GM18499 (cell line): ENCODE results near the gene RCAN2.

Experiments
- ATAC-seq: cut with Tn5 transposase; IDR thresholded peaks from one replicate; pipeline ENCODE4 v1.9.1; 2021; ENCODE audit warnings: moderate number of reproducible peaks; ENCODE audit not compliant: insufficient read depth, unreplicated experiment

RCAN2 gene

GRCh38 chr6:46491201-46491627 is at the start of gene RCAN2:
Gene RCAN2 (minus strand): TSS chr6:46491449.
- ATAC-seq, result no peak

GRCh38 chr6:46539866-46540265 is 48.6 kb upstream of the RCAN2 start:
- no peak for ATAC-seq

- no peak for ATAC-seq
Observed at GRCh38 chr6:46538800-46539480, 47.7 kb upstream of the RCAN2 start.

GRCh38 chr6:46530896-46531295 is 39.6 kb upstream of the RCAN2 start:
- ATAC-seq, result no peak

- no peak for ATAC-seq
Observed at GRCh38 chr6:46528961-46529750, 37.9 kb upstream of the RCAN2 start.

GRCh38 chr6:46526607-46527006 is 35.4 kb upstream of the RCAN2 start:
- ATAC-seq, result no peak

- ATAC-seq, result no peak
Observed at GRCh38 chr6:46525583-46525982, 34.3 kb upstream of the RCAN2 start.

GRCh38 chr6:46521464-46521971 is 30.3 kb upstream of the RCAN2 start:
- ATAC-seq, result no peak

- ATAC-seq, result no peak
Observed at GRCh38 chr6:46517202-46517601, 26.0 kb upstream of the RCAN2 start.

GRCh38 chr6:46513533-46513932 is 22.3 kb upstream of the RCAN2 start:
- no peak for ATAC-seq

- ATAC-seq, result no peak
Observed at GRCh38 chr6:46511320-46511719, 20.1 kb upstream of the RCAN2 start.

GRCh38 chr6:46510651-46511050 is 19.4 kb upstream of the RCAN2 start:
- no peak for ATAC-seq

GRCh38 chr6:46509981-46510510 is 18.8 kb upstream of the RCAN2 start:
- no peak for ATAC-seq

GRCh38 chr6:46509063-46509462 is 17.8 kb upstream of the RCAN2 start:
- no peak for ATAC-seq

GRCh38 chr6:46507426-46507825 is 16.2 kb upstream of the RCAN2 start:
- ATAC-seq, result no peak

GRCh38 chr6:46505693-46506512 is 14.7 kb upstream of the RCAN2 start:
- no peak for ATAC-seq

- no peak for ATAC-seq
Observed at GRCh38 chr6:46504242-46504641, 13.0 kb upstream of the RCAN2 start.

GRCh38 chr6:46502486-46503119 is 11.4 kb upstream of the RCAN2 start:
- no peak for ATAC-seq

- no peak for ATAC-seq
Observed at GRCh38 chr6:46501136-46502089, 10.2 kb upstream of the RCAN2 start.
